ENCODE data around the gene NUTM1. TPM values are rescaled to one million over a fixed set of nuclear protein-coding genes. Genes with fewer than 3 reads are reported as not detected.
A peak's percentile ranks its signal among the peaks of the same experiment; 100 is the strongest.
"Not testable (repeated sequence)": the region's sequence is repeated elsewhere in the genome, so short reads cannot be mapped to it uniquely, and the experiment has no call there.

Gene NUTM1
- total RNA-seq, 2 donors from 2014 or later, result not detected

DNA sequence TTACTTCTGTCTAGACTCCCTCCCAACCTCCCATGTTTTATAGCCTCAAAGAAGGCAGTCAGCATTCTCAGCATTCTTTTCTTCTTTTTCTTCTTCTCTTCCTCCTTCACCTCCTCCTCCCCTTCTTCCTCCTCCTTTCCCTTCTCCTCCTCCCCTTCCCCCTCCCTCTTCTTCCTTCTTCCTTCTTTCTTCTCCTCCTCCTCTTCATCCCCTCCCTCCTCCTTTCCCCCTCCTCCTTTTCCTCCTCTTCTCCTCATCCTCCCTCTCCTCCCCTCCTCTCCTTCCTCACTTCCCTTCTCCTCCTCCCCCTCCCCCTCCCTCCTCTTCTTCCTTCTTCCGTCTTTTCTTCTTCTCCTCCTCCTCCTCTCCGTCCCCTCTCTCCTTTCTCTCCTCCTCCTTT lies 27.5 kb downstream of the NUTM1 start:
- no peak for ATAC-seq
- H3K36me3 Mint-ChIP-seq, result peaks cover 0 to 7% of the 10 kb centered on the region in 2 donors
- H3K27ac Mint-ChIP-seq, result peak overlapping the region in 1 of 2 donors; percentile 18
- DNase-seq (ENCODE audit: low spot score in 2 of 2), result no peak
- no peaks in the 10 kb centered on the region for H3K9me3 Mint-ChIP-seq

DNA sequence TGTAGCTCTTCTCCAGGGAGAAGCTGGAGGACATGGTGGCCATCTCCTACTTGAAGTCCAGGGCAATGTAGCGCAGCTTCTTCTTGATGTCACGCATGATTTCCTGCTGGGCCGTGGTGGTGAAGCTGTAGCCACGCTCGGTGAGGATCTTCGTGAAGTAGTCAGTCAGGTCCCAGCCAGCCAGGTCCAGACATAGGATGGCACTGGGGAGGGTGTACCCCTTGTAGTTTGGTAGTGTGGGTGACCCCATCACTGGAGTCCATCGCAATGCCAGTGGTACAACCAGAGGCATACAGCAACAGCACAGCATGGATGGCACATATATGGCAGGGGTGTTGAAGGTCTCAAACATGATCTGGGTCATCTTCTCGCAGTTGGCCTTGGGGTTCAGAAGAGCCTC lies 30.8 kb downstream of the NUTM1 start:
- Mint-ChIP-seq H3K9me3 (no peaks in the 10 kb centered on the region), H3K36me3 (no peaks in the 10 kb centered on the region), H3K27ac (peak overlapping the region in 1 of 2 donors; percentile 0)
- ATAC-seq (no peak), DNase-seq (ENCODE audit: low spot score in 2 of 2) (no peak)

DNA sequence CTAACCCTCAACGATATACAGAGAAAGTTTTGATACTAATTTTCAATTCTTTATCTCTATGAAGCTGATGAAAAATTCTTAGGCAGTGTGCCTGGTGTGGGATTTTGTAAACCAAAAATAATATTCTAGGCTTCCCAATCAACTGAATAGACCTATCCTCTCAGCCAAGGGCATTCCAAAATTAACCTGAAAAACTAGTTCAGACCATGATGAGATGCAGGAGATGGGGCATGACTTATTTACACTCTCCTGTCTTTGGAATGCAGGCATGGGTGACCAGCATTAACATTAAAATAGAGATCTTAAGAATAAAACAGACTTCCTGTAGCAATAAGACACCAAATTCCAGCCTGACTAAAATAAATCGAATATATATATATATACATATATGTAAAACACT lies 31.7 kb downstream of the NUTM1 start:
- no peaks in the 10 kb centered on the region for H3K9me3 Mint-ChIP-seq
- ATAC-seq (no peak), DNase-seq (ENCODE audit: low spot score in 2 of 2) (no peak)
- no peak overlapping the region for H3K27ac Mint-ChIP-seq
- H3K36me3 Mint-ChIP-seq, result no peaks in the 10 kb centered on the region

DNA sequence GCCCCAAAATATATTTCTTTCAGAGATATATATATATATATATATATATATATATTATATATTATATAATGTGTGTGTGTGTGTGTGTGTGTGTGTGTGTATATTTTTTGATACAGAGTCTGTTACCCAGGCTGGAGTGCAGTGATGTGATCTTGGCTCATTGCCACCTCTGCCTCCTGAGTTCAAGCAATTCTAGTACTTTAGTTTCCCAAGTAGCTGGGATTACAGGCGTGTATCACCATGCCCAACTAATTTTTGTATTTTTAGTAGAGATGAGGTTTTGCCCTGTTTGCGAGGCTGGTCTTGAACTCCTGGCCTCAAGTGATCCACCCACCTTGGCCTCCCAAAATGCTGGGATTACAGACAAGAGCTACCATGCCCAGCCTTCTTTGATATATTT lies 32.4 kb downstream of the NUTM1 start:
- not testable (repeated sequence) for ATAC-seq, H3K36me3 Mint-ChIP-seq

DNA sequence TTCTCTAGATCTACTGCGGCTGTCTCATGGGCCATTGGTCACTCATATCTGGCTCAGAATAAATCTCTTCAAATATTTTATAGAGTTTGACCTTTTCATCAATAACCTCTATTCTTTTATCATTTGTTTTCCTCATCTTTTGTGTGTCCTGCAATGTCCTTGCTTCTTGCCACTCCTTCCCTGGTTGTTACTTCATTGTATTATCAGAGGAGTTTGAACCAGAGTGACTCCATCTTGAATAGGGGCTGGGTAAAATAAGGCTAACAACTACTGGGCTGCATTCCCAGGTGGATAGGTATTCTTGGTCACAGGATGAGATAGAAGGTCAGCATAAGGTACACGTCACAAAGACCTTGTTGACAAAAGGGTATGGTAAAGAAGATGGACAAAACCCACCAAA lies 33.7 kb downstream of the NUTM1 start:
- ATAC-seq, result no peak
- H3K9me3 Mint-ChIP-seq, result no peaks in the 10 kb centered on the region
- no peak for DNase-seq (ENCODE audit: low spot score in 2 of 2)
- H3K36me3 Mint-ChIP-seq, result no peaks in the 10 kb centered on the region
- H3K27ac Mint-ChIP-seq, result no peak overlapping the region

More for the DNA sequence above, 32.4 kb downstream of the NUTM1 start:
- H3K27ac Mint-ChIP-seq; H3K9me3 Mint-ChIP-seq; DNase-seq (ENCODE audit: low spot score in 2 of 2): not testable (repeated sequence)

DNA sequence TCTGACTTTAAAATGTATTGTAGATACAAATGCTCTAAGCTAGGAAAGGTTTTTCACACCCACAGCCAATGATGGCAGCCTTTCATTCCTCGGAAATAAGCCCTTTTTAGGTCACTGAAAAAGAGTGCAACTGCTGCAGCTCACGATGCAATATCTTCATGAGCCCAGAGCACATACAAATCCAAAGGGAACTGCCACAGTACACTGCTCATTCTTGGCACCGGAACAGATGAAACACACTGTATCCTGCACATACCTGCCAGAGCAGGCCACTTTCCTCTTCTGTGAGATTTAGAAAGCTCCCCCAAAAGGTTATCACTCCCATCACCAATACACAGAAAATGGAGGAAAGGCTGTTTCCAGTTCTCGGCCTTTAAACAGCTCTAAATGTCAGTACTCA lies 37.4 kb downstream of the NUTM1 start:
- DNase-seq (ENCODE audit: low spot score in 2 of 2); H3K9me3 Mint-ChIP-seq; ATAC-seq; H3K36me3 Mint-ChIP-seq; H3K27ac Mint-ChIP-seq: not testable (repeated sequence)

DNA sequence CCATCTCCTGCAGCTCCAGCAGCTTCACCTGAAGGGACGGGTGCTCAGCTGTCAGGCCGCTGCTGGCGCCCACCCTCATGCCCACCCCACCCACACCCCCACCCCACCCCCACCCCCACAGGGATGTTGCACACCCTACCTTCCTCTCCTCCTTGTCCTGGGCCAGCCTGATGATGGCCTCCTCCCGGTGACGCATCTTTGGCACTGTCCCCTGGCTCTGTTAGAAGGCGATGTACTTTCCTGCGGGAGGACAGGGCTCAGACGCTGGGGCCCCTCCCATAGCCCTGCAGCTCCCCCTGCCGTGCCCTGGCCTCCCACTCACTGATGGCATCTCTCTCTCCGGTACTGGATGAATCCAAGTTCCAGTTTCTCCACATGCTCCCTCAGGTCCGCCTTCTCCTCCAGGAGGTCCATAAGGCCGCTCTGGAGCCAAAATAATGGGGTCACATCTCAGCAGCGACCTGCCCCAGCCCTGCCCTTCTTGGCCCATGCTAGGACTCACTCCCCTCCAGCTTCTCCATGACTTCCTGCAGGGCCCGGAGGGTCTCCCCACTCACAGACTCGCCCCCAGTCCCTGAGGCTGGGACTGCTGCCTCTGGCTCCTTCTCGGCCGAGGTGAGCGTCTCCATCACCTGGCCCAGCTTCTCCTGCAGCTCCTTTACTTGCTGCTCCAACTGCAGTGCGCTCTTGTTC lies 38.9 kb downstream of the NUTM1 start:
- H3K36me3 Mint-ChIP-seq; DNase-seq (ENCODE audit: low spot score in 2 of 2); ATAC-seq; H3K27ac Mint-ChIP-seq; H3K9me3 Mint-ChIP-seq: not testable (repeated sequence)

DNA sequence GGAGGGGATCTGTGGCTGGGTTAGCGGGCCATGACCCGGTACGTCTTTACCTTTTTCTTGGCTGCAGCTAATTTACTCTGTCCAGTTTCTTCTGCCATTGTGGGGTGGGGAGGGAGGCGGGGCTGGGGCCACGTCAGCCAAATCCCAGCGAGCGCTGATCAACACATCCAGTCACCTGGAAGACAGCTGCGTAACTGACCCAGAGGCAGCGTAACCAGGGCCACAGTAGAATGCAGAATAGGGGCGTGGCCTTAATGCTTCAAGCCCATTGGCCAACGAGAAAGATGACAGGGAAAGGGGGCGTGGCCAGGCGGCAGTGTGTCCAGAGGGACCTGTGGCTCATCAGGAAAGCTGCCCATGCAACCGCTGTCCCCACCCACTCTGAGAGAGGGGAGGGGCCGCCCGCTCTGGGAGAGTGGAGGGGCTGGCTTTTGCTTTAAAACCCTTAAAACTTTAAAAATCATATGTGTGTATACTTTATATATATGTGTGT lies 46.5 kb downstream of the NUTM1 start:
- DNase-seq (ENCODE audit: low spot score in 2 of 2); ATAC-seq; H3K36me3 Mint-ChIP-seq; H3K27ac Mint-ChIP-seq; H3K9me3 Mint-ChIP-seq: not testable (repeated sequence)

DNA sequence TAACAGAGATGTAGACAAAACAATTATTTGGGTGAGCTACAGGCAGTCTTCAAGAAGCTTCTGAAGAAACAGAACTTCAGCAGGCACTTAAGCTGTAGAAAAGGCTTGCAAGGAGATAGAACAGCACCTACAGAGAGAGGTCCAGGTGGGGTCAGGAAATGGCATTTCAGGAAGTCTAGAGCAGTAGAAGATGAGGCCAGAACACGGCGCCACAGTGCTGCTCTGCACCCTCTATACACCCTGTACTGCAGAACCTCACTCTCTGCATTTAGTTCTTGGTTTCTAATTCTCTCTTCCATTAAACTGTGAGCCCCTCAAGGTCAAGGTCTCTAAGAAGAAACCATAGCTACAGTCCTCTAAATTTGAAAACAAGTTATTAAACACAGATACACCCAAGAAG lies 49.9 kb downstream of the NUTM1 start:
- H3K36me3 Mint-ChIP-seq; DNase-seq (ENCODE audit: low spot score in 2 of 2); H3K27ac Mint-ChIP-seq; ATAC-seq; H3K9me3 Mint-ChIP-seq: not testable (repeated sequence)

DNA sequence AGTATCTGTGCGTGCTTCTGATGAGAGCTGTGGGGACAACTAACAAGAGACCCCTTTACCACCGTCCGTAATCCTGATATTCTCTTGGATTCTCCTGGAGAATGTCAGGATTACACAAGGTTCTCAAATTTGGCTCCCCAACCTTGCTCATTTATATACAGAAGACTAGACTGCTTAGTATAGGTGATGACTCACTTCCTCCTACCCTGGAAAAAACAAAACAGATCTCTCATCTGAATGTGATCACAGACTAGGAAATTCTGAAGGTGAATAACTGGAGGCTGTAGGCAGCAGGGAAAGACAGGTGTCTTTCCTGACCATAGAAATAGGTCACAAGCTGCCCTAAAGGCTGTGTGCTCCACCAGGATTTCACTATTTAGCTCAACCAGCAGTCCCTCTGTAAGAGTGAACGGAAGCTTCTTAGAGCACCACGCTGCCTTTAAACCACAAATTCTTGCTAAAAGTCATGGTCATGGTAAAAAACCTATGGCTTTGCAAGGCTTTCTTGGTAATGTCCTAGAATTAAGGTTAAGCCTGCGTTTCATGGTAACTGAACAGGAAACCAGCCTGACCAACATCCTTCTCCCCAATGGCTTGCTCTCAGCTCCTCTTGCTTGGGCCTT lies 54.6 kb downstream of the NUTM1 start:
- not testable (repeated sequence) for DNase-seq (ENCODE audit: low spot score in 2 of 2); H3K9me3 Mint-ChIP-seq; H3K27ac Mint-ChIP-seq; H3K36me3 Mint-ChIP-seq
- peak; percentile 91 to 98 for ATAC-seq

DNA sequence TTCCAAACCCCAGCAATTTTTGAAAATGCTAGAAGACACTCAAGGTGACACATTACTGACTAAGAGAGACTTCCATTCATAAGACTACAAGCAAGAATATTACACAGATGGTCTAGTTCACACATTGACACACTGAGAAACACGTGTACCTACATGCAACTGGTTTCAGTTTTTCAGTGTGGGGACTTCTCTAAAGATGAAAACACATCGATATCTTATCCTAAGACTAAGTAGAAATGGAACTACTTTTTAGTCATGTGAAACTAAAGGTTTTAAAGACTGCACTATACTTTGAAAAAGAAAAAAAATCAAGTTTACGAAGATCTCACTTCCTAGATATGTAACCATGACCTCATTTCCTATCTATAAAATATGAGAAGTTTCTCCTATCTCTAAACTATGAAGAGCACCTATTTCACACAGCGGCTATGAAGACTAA lies 60.1 kb downstream of the NUTM1 start:
- DNase-seq (ENCODE audit: low spot score in 2 of 2), result not testable (repeated sequence)
- peak; percentile 78 to 80 for ATAC-seq

DNA sequence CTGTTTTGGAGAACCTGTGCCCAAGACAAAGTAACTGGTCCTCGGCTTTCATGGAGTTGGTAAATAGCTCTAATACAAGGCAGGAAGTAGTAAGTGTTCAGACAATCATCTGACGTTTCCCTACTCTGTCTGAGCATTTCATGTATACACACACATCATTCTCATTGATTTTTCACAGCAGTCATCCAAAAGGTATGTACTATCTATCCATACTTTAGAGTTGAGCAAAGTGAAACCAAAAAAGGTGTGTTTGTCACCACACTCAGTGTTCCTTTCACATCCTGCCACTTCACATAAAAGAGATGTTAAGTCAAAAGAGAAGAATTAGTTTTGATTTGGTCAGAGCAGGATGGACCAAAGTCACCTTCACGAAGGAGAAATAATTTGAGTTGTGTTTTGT lies 60.8 kb downstream of the NUTM1 start:
- peak; percentile 83 to 84 for ATAC-seq
- not testable (repeated sequence) for DNase-seq (ENCODE audit: low spot score in 2 of 2); H3K36me3 Mint-ChIP-seq; H3K27ac Mint-ChIP-seq; H3K9me3 Mint-ChIP-seq

More for the DNA sequence above, 60.1 kb downstream of the NUTM1 start:
- not testable (repeated sequence) for H3K36me3 Mint-ChIP-seq, H3K27ac Mint-ChIP-seq, H3K9me3 Mint-ChIP-seq

Other genes with a start within 250 kb of the NUTM1 start
- gene EMC7, start 241.5 kb upstream of the NUTM1 start, total RNA-seq, result 10 to 100 TPM; 39.5 to 60.1 TPM
- gene PGBD4, start 241.2 kb upstream of the NUTM1 start, total RNA-seq, result 1 to 10 TPM; 3.2 to 3.4 TPM
- gene KATNBL1, start 133.2 kb upstream of the NUTM1 start, total RNA-seq, result 10 to 100 TPM; 49.9 to 53.0 TPM
- gene EMC4, start 118.3 kb upstream of the NUTM1 start, total RNA-seq, result 100 to 1,000 TPM in 1 of 2 donors, 10 to 100 TPM in 1; 90.4 to 107 TPM
- 10 to 100 TPM; 29.9 to 45.1 TPM for gene SLC12A6, start 5.5 kb upstream of the NUTM1 start, total RNA-seq
- gene NOP10, start 179 bp upstream of the NUTM1 start, total RNA-seq, result 100 to 1,000 TPM; 182 to 202 TPM
- 10 to 100 TPM; 69.0 to 88.4 TPM for gene LPCAT4, start 23.9 kb downstream of the NUTM1 start, total RNA-seq
- 100 to 1,000 TPM; 131 to 158 TPM for gene GOLGA8A, start 94.5 kb downstream of the NUTM1 start, total RNA-seq
- 100 to 1,000 TPM; 148 to 163 TPM for gene GOLGA8B, start 240.3 kb downstream of the NUTM1 start, total RNA-seq